ENCODE measurements around the gene GHRH.

Gene GHRH, protein sequence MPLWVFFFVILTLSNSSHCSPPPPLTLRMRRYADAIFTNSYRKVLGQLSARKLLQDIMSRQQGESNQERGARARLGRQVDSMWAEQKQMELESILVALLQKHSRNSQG

DNA sequence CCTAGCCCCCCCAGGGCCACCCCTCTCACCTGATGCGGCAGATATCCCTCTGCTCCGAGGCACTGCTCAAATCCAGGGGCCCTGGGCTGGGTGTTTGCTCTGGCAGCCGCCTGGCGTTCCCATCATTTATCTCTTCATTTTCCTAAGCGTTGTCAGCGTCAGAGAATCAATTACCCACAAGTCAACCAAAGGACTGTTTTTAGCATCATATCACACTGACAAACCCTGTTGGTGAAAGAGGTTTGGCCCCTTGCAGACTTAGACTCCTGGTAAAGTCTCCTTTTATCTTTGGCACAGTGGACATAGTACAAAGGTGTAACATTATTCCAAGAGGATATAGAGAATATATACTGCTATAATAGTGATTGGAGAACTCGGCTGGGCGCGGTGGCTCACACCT is at the start of gene GHRH:
Gene GHRH, minus strand, starts transcription at position 101 of the 400 bp plus-strand sequence. CDS start 4,925 bp downstream, outside the sequence.
- no peak for DNase-seq (ENCODE audit: low read depth, low spot score)

- DNase-seq (ENCODE audit: low read depth, low spot score): no peak
These were observed 49.3 kb upstream of the GHRH start for GRCh38 chr20:37310951-37311350.

DNA sequence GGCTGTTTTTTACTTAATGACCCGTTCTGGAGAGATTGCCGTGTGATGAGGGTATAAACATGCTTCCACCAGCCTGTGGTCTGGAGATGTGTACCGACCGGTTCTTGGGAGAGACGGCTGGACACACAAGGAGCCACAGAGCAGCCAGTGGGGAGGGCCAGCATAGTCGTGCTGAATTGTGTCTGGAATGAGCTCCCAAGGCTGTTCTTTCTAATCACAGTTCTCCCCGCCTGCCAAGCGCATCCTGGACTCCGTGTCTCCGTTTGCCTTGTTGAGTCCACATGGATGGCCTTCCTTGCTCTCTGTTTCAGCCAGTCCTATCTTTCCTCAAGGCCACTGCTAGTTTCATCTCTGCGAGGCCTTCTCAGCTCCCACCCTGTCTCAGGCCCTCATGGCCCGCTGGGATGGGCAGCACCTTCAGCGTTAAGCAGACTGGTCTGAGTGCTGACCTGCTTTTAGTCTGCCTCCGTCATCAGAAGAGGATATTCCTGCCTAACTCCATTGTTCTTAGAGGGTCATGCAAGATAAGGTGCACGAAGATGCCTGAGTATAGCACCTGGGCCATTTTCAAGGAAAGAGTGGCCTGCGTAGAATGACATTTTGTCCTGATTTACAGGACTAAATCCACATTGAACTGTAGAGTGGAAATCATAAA is 48.4 kb upstream of the GHRH start:
- no peak for DNase-seq (ENCODE audit: low read depth, low spot score)

GRCh38 chr20:37309290-37309689 is 47.7 kb upstream of the GHRH start:
- DNase-seq (ENCODE audit: low read depth, low spot score): no peak

DNA sequence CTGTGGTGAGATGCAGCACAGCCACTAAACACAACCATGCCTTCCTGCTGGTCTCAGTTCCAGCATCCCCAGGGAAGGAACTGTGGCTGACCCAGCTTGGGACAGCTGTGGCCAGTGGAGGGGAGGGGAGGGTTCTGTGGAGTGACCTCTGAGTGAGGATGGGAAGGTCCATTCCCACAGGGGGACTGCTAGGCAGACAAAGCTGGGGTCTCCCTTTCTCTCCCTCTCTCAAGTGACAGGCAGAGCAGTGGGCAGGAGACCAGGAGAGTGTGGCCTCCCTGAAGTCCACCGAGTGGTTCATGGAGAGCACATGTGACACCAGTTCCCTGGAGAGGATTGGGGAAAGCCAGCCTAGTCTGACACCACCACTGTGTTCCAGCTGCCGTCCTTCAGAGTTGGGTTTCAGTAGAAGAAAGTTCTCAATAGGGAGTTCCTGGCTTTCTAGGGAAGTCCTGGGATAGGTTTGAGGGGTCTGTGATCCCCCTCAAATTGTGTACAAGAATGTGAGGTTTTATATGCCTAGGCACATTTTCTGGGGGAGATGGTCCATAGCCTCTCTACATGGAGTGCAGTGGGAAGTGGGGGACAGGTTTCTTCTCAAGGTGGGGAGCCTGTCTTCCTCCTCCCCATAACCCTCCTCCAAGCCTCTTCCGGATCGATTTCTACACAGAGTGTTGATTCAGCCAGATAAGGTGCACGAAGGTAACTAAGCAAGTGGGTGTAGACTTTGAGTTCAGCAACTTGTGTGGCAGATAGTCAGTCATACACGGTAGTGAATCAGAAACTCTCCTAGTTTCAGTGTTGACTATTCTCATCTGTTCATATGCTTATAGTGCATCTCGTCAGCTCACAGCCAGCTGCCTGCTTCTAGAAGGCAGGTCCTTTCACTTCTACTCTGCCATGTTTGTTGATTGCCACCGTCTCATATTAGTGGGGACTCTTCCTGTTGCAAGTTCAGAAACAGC is 46.8 kb upstream of the GHRH start:
- no peak for DNase-seq (ENCODE audit: low read depth, low spot score)

DNA sequence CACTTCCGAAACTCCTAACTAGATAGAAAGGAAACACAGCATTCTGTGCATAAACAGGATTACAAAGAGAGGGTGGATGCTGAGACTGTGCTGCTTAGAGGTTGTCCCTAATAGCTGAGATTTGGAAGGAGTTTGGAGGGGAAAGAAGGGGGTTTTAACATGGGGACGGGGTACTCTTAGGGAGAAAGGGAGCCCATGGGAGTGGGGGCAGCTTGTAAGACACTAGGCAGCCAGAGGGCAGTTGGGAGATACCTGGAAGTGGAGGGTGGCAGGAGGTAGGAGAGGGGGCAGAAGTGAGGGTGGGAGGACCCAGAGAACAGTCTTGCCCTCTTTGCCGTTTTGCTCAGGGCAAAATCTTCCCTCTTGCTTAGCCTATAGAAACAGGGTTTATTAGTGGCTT is 44.2 kb upstream of the GHRH start:
- no peak for DNase-seq (ENCODE audit: low read depth, low spot score)

DNA sequence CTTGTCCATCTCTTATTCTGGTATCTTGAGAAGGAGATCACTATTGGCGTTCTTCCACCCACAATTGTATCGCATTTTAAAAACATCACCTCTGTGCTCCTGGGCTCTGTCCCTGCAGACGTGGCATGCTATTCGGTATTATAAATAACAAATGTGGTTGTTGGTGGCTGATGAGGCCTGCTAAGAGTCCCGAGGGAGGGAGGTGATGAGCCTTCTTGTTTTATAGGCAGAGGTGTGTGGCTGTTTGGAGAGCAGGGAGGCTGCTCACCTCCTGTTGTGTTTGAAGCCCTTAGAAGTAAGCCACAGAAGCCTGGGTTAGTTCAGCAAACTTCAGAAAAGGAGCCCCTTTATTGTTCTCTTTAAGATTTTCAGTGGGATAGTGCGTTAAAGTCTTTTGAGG is 43.5 kb upstream of the GHRH start:
- no peak for DNase-seq (ENCODE audit: low read depth, low spot score)

- DNase-seq (ENCODE audit: low read depth, low spot score): no peak
These were observed 42.0 kb upstream of the GHRH start for GRCh38 chr20:37303637-37304036.

DNA sequence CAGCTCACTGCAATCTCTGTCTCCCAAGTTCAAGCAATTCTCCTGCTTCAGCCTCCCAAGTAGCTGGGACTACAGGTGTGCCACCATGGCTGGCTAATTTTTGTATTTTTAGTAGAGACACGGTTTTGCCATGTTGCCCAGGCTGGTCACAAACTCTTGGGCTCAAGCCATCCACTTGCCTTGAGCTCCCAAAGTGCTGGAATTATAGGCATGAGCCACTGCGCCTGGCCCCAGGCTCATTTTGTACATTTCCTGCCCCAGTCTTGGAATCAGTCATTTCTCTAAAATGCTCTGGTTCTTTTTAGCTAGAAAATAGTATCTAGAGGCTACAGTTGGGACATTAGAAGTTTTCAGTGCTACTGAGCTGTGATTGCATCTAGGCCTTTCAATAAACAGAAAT is 41.4 kb upstream of the GHRH start:
- DNase-seq (ENCODE audit: low read depth, low spot score): no peak

DNA sequence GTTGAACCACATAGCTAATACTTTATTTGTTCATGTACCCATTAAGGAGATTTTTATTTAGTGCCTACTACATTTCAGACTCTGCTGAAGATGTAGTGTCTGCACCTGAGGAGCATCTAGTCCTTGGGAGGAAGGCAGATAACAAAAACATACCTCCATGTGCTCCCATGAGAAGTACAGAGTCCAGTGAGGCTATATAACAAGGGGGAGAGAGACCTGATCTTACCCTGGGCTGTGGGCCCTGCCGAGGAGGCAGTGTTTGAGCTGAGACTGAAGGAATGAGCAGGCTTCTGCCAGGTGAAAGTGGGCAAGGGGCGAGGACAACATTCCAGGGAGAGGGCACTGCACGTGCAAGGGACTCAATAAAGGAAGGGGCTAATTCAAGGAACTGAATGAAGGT is 39.9 kb upstream of the GHRH start:
- no peak for DNase-seq (ENCODE audit: low read depth, low spot score)

DNA sequence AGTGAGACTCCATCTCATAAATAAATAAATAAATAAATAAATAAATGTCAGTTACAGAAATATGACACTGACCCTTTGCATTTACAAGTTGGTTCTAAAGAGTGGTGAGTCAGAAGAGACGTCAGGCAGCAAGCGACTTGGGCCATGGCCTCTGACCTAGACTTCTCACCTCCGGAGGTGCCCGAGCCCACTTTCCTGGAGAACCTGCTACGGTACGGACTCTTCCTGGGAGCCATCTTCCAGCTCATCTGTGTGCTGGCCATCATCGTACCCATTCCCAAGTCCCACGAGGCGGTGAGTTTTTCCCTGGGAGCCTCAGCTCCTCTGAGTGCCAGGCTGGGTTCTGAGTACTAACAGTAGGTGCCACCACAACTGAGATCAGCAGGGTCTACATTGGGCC is 39.5 kb upstream of the GHRH start:
- DNase-seq (ENCODE audit: low read depth, low spot score): no peak

- no peak for DNase-seq (ENCODE audit: low read depth, low spot score)
These were observed 38.3 kb upstream of the GHRH start for GRCh38 chr20:37299718-37300528.

- DNase-seq (ENCODE audit: low read depth, low spot score): no peak
These were observed 36.8 kb upstream of the GHRH start for GRCh38 chr20:37298190-37298939.

DNA sequence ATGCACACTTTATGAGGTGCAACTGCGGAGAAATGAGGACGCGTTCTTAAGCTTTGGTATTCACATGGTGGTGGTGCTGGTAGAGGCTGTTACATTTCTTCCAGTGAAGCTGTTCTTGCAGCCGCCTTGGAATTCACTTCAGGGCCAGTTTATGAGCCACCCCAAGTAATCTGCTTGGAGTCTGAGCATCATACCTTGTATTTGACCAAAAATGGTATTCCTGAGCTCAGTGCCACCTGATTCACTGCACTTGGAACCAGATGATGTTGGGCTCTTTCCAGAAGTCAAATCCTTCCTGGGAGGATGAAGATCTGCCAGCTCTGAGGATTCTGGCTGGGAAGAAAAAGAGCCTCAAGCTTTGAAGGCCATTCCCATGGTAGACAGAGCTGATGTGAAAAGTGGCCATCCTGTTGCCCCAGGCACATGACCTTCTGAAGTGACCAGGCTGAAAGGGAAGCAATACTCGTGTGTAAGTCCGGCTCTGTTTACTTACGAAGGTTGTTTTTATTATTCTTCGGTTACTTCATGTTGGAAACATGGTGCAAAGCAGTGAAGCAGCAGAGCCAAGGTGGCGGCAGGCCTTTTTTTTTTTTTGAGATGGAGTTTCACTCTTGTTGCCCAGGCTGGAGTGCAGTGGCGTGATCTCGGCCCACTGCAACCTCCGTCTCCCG is 35.6 kb upstream of the GHRH start:
- no peak for DNase-seq (ENCODE audit: low read depth, low spot score)

GRCh38 chr20:37296371-37296770 is 34.8 kb upstream of the GHRH start:
- DNase-seq (ENCODE audit: low read depth, low spot score): no peak

GRCh38 chr20:37295595-37295994 is 34.0 kb upstream of the GHRH start:
- no peak for DNase-seq (ENCODE audit: low read depth, low spot score)

DNA sequence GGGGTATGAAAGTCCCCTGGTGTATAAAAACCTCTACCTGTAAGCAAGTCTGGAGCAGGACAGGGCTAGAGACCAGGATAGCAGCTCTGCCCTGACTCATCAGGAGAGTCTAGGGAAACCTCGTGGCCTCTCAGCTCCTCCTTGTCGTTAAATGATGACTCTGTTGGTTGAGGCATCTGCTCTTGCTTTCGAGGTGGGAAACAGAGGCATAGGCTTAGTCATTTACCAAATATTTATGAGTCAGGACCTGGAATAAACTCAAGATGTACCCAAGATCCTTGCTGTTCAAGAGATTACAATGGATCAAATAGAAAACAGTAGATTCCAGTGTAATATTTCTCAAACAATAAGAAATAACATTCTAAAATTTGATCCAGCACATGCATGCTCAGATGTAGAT is 33.4 kb upstream of the GHRH start:
- DNase-seq (ENCODE audit: low read depth, low spot score): no peak

DNA sequence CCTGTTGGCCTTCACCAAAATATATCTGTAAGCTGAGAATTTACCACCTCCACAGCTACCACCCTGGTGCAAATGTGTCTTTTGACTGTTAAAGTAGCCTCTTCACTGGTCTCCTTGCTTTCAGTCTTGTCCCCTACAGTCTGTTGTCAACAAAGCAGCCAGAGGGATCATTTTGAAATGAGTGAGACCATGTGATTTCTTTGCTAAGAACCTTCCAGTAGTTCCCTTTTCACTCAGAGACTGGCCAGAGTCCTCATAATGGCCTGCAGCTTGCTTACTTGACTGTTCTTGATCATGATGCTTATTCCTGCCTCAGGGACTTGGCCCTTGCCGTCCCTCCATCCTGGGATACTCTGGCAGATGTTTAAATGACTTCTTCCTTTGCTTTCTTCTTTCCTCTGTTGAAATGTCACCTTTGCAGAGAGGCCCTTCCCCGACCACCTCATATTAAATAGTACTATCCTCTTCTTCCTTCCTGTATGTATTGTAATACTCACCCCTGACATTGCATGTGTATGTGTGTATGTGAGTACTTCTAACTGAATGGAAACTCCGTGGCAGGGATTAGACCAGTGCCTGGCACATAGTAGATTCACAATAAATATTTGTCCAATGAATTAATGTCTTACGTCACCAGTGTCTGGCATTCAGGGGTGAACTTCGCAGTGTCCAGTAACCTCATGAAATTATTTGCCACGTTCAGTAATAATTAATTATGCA is 32.8 kb upstream of the GHRH start:
- DNase-seq (ENCODE audit: low read depth, low spot score): no peak

GRCh38 chr20:37293301-37293943 is 31.8 kb upstream of the GHRH start:
- DNase-seq (ENCODE audit: low read depth, low spot score): no peak

Data from activated naive CD8-positive, alpha-beta T cell treated with anti-CD3 and anti-CD28 coated beads, Interleukin-2, amount 50 U/mL, for 16 hours (primary cell).